ENCODE results near the gene EDNRB.
"Not testable (repeated sequence)": the region's sequence is repeated elsewhere in the genome, so short reads cannot be mapped to it uniquely, and the experiment has no call there.

EDNRB gene

GRCh38 chr13:77918391-77919245 is at the start of gene EDNRB:
Gene EDNRB, minus strand, starts transcription at chr13:77918831. Its CDS starts 258 bp downstream, at chr13:77918573.
- no peak for FAIRE-seq
- no peak for DNase-seq (ENCODE audit: low spot score)

GRCh38 chr13:77966671-77967070 is 48.0 kb upstream of the EDNRB start:
- FAIRE-seq (no peak), DNase-seq (ENCODE audit: low spot score) (no peak)

- DNase-seq (ENCODE audit: low spot score) = no peak
- FAIRE-seq = no peak
Observed at GRCh38 chr13:77952737-77953136, 34.1 kb upstream of the EDNRB start.

- FAIRE-seq (no peak), DNase-seq (ENCODE audit: low spot score) (no peak)
Observed at GRCh38 chr13:77952276-77952675, 33.6 kb upstream of the EDNRB start.

- FAIRE-seq (no peak), DNase-seq (ENCODE audit: low spot score) (no peak)
Observed at GRCh38 chr13:77946522-77946921, 27.9 kb upstream of the EDNRB start.

GRCh38 chr13:77935063-77935462 is 16.4 kb upstream of the EDNRB start:
- DNase-seq (ENCODE audit: low spot score); FAIRE-seq: not testable (repeated sequence)

GRCh38 chr13:77930430-77930829 is 11.8 kb upstream of the EDNRB start:
- no peak for DNase-seq (ENCODE audit: low spot score)
- FAIRE-seq = no peak

- DNase-seq (ENCODE audit: low spot score) (no peak), FAIRE-seq (no peak)
Observed at GRCh38 chr13:77928909-77929308, 10.3 kb upstream of the EDNRB start.

GRCh38 chr13:77925616-77926015 is 7.0 kb upstream of the EDNRB start:
- DNase-seq (ENCODE audit: low spot score) (no peak), FAIRE-seq (no peak)

- no peak for DNase-seq (ENCODE audit: low spot score)
- FAIRE-seq = no peak
Observed at GRCh38 chr13:77919921-77920294, 1.3 kb upstream of the EDNRB start.

GRCh38 chr13:77919246-77919920 is 752 bp upstream of the EDNRB start:
- no peak for FAIRE-seq
- DNase-seq (ENCODE audit: low spot score) = no peak

- DNase-seq (ENCODE audit: low spot score) (no peak), FAIRE-seq (no peak)
Observed at GRCh38 chr13:77916488-77916887, 2.1 kb downstream of the EDNRB start.

- FAIRE-seq = no peak
- no peak for DNase-seq (ENCODE audit: low spot score)
Observed at GRCh38 chr13:77915686-77916085, 2.9 kb downstream of the EDNRB start.

- DNase-seq (ENCODE audit: low spot score) = no peak
- FAIRE-seq = no peak
Observed at GRCh38 chr13:77913003-77913402, 5.6 kb downstream of the EDNRB start.

- DNase-seq (ENCODE audit: low spot score) (no peak), FAIRE-seq (no peak)
Observed at GRCh38 chr13:77911751-77912150, 6.9 kb downstream of the EDNRB start.

GRCh38 chr13:77909827-77910226 is 8.8 kb downstream of the EDNRB start:
- DNase-seq (ENCODE audit: low spot score) (no peak), FAIRE-seq (no peak)

- no peak for DNase-seq (ENCODE audit: low spot score)
- no peak for FAIRE-seq
Observed at GRCh38 chr13:77908531-77908930, 10.1 kb downstream of the EDNRB start.

GRCh38 chr13:77907666-77908341 is 10.8 kb downstream of the EDNRB start:
- FAIRE-seq = no peak
- DNase-seq (ENCODE audit: low spot score) = no peak

- no peak for FAIRE-seq
Observed at GRCh38 chr13:77904031-77904430, 14.6 kb downstream of the EDNRB start.

GRCh38 chr13:77903435-77903834 is 15.2 kb downstream of the EDNRB start:
- no peak for FAIRE-seq
- no peak for DNase-seq (ENCODE audit: low spot score)

More at GRCh38 chr13:77904031-77904430, 14.6 kb downstream of the EDNRB start:
- no peak for DNase-seq (ENCODE audit: low spot score)

GRCh38 chr13:77902319-77902963 is 16.2 kb downstream of the EDNRB start:
- DNase-seq (ENCODE audit: low spot score) (no peak), FAIRE-seq (no peak)

- FAIRE-seq = no peak
- DNase-seq (ENCODE audit: low spot score) = no peak
Observed at GRCh38 chr13:77898097-77898496, 20.5 kb downstream of the EDNRB start.
